ENCODE results near the gene COL25A1.

The COL25A1 gene

GRCh38 chr4:108926781-108927180 lies 375.7 kb downstream of the COL25A1 start:
- H3K27me3 ChIP-seq (ENCODE audit: control insufficient read depth, insufficient read depth, low read length), result no peaks in the 10 kb centered on the region
- TF ChIP-seq CTCF (IDR thresholded peaks at IDR 0.05), result no peak
- no peak overlapping the region for H3K4me3 ChIP-seq (ENCODE audit: low read depth, low read length)
- H2AFZ ChIP-seq, result no peak overlapping the region
- H3K27ac ChIP-seq, result no peak overlapping the region
- no peak overlapping the region for H3K9ac ChIP-seq
- H3K9me3 ChIP-seq (ENCODE audit: control insufficient read depth, low read length), result no peaks in the 10 kb centered on the region
- no peaks in the 10 kb centered on the region for H3K36me3 ChIP-seq (ENCODE audit: control insufficient read depth, insufficient read depth, low read length)
- no peaks in the 10 kb centered on the region for H3K4me1 ChIP-seq
- H3K4me2 ChIP-seq (ENCODE audit: low read length), result no peak overlapping the region
- H3K79me2 ChIP-seq, result no peaks in the 10 kb centered on the region

- Histone ChIP-seq H3K79me2 (no peaks in the 10 kb centered on the region), H2AFZ (no peak overlapping the region), H3K4me2 (ENCODE audit: low read length) (no peak overlapping the region), H3K27me3 (ENCODE audit: control insufficient read depth, insufficient read depth, low read length) (no peaks in the 10 kb centered on the region), H3K4me1 (no peaks in the 10 kb centered on the region), H3K4me3 (ENCODE audit: low read depth, low read length) (no peak overlapping the region), H3K9ac (no peak overlapping the region), H3K9me3 (ENCODE audit: control insufficient read depth, low read length) (no peaks in the 10 kb centered on the region), H3K36me3 (ENCODE audit: control insufficient read depth, insufficient read depth, low read length) (no peaks in the 10 kb centered on the region), H3K27ac (no peak overlapping the region)
- TF ChIP-seq CTCF (IDR thresholded peaks at IDR 0.05), result no peak
Observed at GRCh38 chr4:108926061-108926460, 376.4 kb downstream of the COL25A1 start.

- Histone ChIP-seq H3K4me3 (ENCODE audit: low read depth, low read length) (no peak overlapping the region), H3K4me1 (no peaks in the 10 kb centered on the region), H3K9me3 (ENCODE audit: control insufficient read depth, low read length) (no peaks in the 10 kb centered on the region), H2AFZ (no peak overlapping the region), H3K9ac (no peak overlapping the region), H3K36me3 (ENCODE audit: control insufficient read depth, insufficient read depth, low read length) (no peaks in the 10 kb centered on the region), H3K27ac (no peak overlapping the region), H3K79me2 (no peaks in the 10 kb centered on the region), H3K27me3 (ENCODE audit: control insufficient read depth, insufficient read depth, low read length) (no peaks in the 10 kb centered on the region), H3K4me2 (ENCODE audit: low read length) (no peak overlapping the region)
- TF ChIP-seq CTCF (IDR thresholded peaks at IDR 0.05), result no peak
Observed at GRCh38 chr4:108922191-108922590, 380.3 kb downstream of the COL25A1 start.

- Histone ChIP-seq H3K9me3 (ENCODE audit: control insufficient read depth, low read length) (no peaks in the 10 kb centered on the region), H3K4me1 (no peaks in the 10 kb centered on the region), H3K9ac (no peak overlapping the region), H3K79me2 (no peaks in the 10 kb centered on the region), H3K4me3 (ENCODE audit: low read depth, low read length) (no peak overlapping the region), H3K27ac (no peak overlapping the region), H3K4me2 (ENCODE audit: low read length) (no peak overlapping the region), H2AFZ (no peak overlapping the region), H3K27me3 (ENCODE audit: control insufficient read depth, insufficient read depth, low read length) (no peaks in the 10 kb centered on the region), H3K36me3 (ENCODE audit: control insufficient read depth, insufficient read depth, low read length) (no peaks in the 10 kb centered on the region)
- no peak for TF ChIP-seq CTCF (IDR thresholded peaks at IDR 0.05)
Observed at GRCh38 chr4:108920395-108921087, 381.9 kb downstream of the COL25A1 start.

All from parathyroid adenoma (tissue), 2 donors.